Chondrocyte (in vitro differentiated cells): ENCODE measurements around the gene FHIT. TPM values are rescaled to one million over a fixed set of nuclear protein-coding genes. Genes with fewer than 3 reads are reported as not detected.

Experiments used
- DNase-seq: peaks from one replicate; pipeline ENCODE4 v3.0.0; 2021; ENCODE audit warnings: mixed read lengths, low spot score
- H3K27ac Mint-ChIP-seq: one replicate; pipeline ENCODE4 v1.8.0; 2021; ENCODE audit warnings: mild to moderate bottlenecking, moderate library complexity, mixed read lengths; ENCODE audit not compliant: unreplicated experiment
- H3K27me3 Mint-ChIP-seq: 2 replicates; pipeline ENCODE4 v1.8.0; 2021; ENCODE audit warnings: low read depth, mixed read lengths
- H3K36me3 Mint-ChIP-seq: 2 replicates; pipeline ENCODE4 v1.8.0; 2021; ENCODE audit warnings: low read depth, mixed read lengths
- H3K4me1 Mint-ChIP-seq: 2 replicates; pipeline ENCODE4 v1.8.0; 2021; ENCODE audit warnings: low read depth, mild to moderate bottlenecking, mixed read lengths
- H3K4me3 Mint-ChIP-seq: one replicate; pipeline ENCODE4 v1.8.0; 2021; ENCODE audit warnings: mild to moderate bottlenecking, moderate library complexity, mixed read lengths; ENCODE audit not compliant: unreplicated experiment
- H3K9me3 Mint-ChIP-seq: 2 replicates; pipeline ENCODE4 v1.8.0; 2021; ENCODE audit warnings: low read depth, mixed read lengths
- CTCF ChIP-seq: fragments of 200-600 bp; sonication (generic); IDR thresholded peaks from 2 replicates; pipeline ENCODE4 v1.5.0; 2021; ENCODE audit warnings: antibody characterized with exemption, mild to moderate bottlenecking, moderate library complexity
- total RNA-seq: library from RNA; stranded (reverse); gene quantifications from 3 replicates; pipeline ENCODE4 v1.2.1, GENCODE V29; 2021

The FHIT gene
- total RNA-seq, 1 donor from 2014 or later = 3.8 TPM

GRCh38 chr3:59796456-59796855, 1454.8 kb downstream of the FHIT start:
- TF ChIP-seq CTCF = no peak
- DNase-seq = no peak
- H3K36me3 Mint-ChIP-seq = no peaks in the 10 kb centered on the region
- peaks cover 7% of the 10 kb centered on the region for H3K4me1 Mint-ChIP-seq
- no peaks in the 10 kb centered on the region for H3K27me3 Mint-ChIP-seq
- H3K9me3 Mint-ChIP-seq = no peaks in the 10 kb centered on the region
- H3K4me3 Mint-ChIP-seq = no peak overlapping the region
- peak overlapping the region; percentile 46 for H3K27ac Mint-ChIP-seq

- H3K27ac Mint-ChIP-seq = no peak overlapping the region
- H3K36me3 Mint-ChIP-seq = no peaks in the 10 kb centered on the region
- H3K9me3 Mint-ChIP-seq = no peaks in the 10 kb centered on the region
- H3K4me3 Mint-ChIP-seq = no peak overlapping the region
- no peaks in the 10 kb centered on the region for H3K27me3 Mint-ChIP-seq
- no peak for DNase-seq
- H3K4me1 Mint-ChIP-seq = peaks cover 7% of the 10 kb centered on the region
- no peak for TF ChIP-seq CTCF
Observed at GRCh38 chr3:59795756-59796155, 1455.5 kb downstream of the FHIT start.

GRCh38 chr3:59793976-59794375, 1457.3 kb downstream of the FHIT start:
- Mint-ChIP-seq H3K4me3 (no peak overlapping the region), H3K36me3 (no peaks in the 10 kb centered on the region), H3K27ac (no peak overlapping the region), H3K9me3 (no peaks in the 10 kb centered on the region), H3K4me1 (peaks cover 7% of the 10 kb centered on the region), H3K27me3 (no peaks in the 10 kb centered on the region)
- TF ChIP-seq CTCF = no peak
- no peak for DNase-seq

- Mint-ChIP-seq H3K36me3 (no peaks in the 10 kb centered on the region), H3K27ac (no peak overlapping the region), H3K27me3 (no peaks in the 10 kb centered on the region), H3K9me3 (no peaks in the 10 kb centered on the region), H3K4me3 (no peak overlapping the region), H3K4me1 (peaks cover 7% of the 10 kb centered on the region)
- no peak for TF ChIP-seq CTCF
- DNase-seq = no peak
Observed at GRCh38 chr3:59791774-59792308, 1459.4 kb downstream of the FHIT start.

- Mint-ChIP-seq H3K4me1 (no peaks in the 10 kb centered on the region), H3K36me3 (no peaks in the 10 kb centered on the region), H3K9me3 (no peaks in the 10 kb centered on the region), H3K27ac (no peak overlapping the region), H3K27me3 (no peaks in the 10 kb centered on the region), H3K4me3 (no peak overlapping the region)
- no peak for DNase-seq
- TF ChIP-seq CTCF = no peak
Observed at GRCh38 chr3:59790241-59790640, 1461.0 kb downstream of the FHIT start.
